ENCODE data around the gene SLC9B1.
A peak's percentile ranks its signal among the peaks of the same experiment; 100 is the strongest.

The SLC9B1 gene

DNA sequence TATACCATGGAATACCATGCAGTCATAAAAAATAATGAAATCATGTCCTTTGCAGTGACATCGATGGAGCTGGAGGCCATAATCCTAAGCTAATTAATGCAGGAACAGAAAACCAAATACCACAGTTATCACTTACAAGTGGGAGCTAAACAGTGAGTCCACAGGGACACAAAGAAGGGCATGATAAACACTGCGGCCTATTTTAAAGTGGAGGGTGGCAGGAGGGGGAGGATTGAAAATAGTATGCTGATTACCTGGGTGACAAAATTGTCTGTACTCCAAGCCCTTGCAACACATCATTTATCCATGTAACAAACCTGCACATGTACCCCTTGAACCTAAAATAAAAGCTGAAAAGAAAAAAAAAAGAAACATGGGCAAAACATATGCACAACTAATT, 16.7 kb upstream of the SLC9B1 start:
- H3K4me1 ChIP-seq (ENCODE audit: control insufficient read depth, insufficient read depth, low read length): no peaks in the 10 kb centered on the region
- H3K36me3 ChIP-seq (ENCODE audit: control insufficient read depth, insufficient read depth, low read length): no peaks in the 10 kb centered on the region
- H3K27me3 ChIP-seq (ENCODE audit: control insufficient read depth, insufficient read depth, low read length, poor library complexity, severe bottlenecking): no peaks in the 10 kb centered on the region
- WGBS, 2 experiments: 93 to 97% methylated on average over 2 of the region's 2 CpGs
- H3K27ac ChIP-seq (ENCODE audit: insufficient read depth, low read depth, low read length, poor library complexity, severe bottlenecking): no peak overlapping the region
- no peak overlapping the region for H3K4me3 ChIP-seq (ENCODE audit: insufficient read depth, low read depth, low read length)
- no peaks in the 10 kb centered on the region for H3K9me3 ChIP-seq (ENCODE audit: control insufficient read depth, low read length)

GRCh38 chr4:103032574-103032973, 13.1 kb upstream of the SLC9B1 start:
- no peaks in the 10 kb centered on the region for H3K9me3 ChIP-seq (ENCODE audit: control insufficient read depth, low read length)
- 22% methylated on average over 2 of the region's 2 CpGs for WGBS, 2 experiments
- no peak overlapping the region for H3K27ac ChIP-seq (ENCODE audit: insufficient read depth, low read depth, low read length, poor library complexity, severe bottlenecking)
- H3K4me3 ChIP-seq (ENCODE audit: insufficient read depth, low read depth, low read length): no peak overlapping the region
- H3K4me1 ChIP-seq (ENCODE audit: control insufficient read depth, insufficient read depth, low read length): no peaks in the 10 kb centered on the region
- H3K27me3 ChIP-seq (ENCODE audit: control insufficient read depth, insufficient read depth, low read length, poor library complexity, severe bottlenecking): no peaks in the 10 kb centered on the region
- no peaks in the 10 kb centered on the region for H3K36me3 ChIP-seq (ENCODE audit: control insufficient read depth, insufficient read depth, low read length)

DNA sequence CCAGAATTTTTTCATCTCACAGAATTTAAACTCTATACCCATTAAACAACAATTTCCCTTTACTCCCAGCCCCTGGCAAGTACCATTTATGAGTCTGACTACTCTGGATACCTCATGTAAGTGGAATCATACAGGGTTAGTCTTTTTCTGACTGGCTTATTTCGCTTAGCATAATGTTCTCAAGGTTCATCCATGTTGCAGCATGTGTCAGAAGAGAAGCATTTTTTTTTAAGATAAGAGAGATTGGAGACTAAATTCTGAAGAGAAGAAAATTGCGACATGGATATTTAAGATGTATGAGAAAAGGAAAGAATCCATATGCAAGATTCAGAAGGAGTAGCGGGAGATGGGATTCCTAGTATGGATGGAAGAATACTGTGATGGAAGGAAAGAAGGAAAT, 11.3 kb upstream of the SLC9B1 start:
- H3K4me3 ChIP-seq (ENCODE audit: insufficient read depth, low read depth, low read length): no peak overlapping the region
- H3K36me3 ChIP-seq (ENCODE audit: control insufficient read depth, insufficient read depth, low read length): no peaks in the 10 kb centered on the region
- H3K4me1 ChIP-seq (ENCODE audit: control insufficient read depth, insufficient read depth, low read length): no peaks in the 10 kb centered on the region
- 89 to 94% methylated on average over 3 of the region's 3 CpGs for WGBS, 2 experiments
- no peak overlapping the region for H3K27ac ChIP-seq (ENCODE audit: insufficient read depth, low read depth, low read length, poor library complexity, severe bottlenecking)
- H3K27me3 ChIP-seq (ENCODE audit: control insufficient read depth, insufficient read depth, low read length, poor library complexity, severe bottlenecking): no peaks in the 10 kb centered on the region
- H3K9me3 ChIP-seq (ENCODE audit: control insufficient read depth, low read length): no peaks in the 10 kb centered on the region

DNA sequence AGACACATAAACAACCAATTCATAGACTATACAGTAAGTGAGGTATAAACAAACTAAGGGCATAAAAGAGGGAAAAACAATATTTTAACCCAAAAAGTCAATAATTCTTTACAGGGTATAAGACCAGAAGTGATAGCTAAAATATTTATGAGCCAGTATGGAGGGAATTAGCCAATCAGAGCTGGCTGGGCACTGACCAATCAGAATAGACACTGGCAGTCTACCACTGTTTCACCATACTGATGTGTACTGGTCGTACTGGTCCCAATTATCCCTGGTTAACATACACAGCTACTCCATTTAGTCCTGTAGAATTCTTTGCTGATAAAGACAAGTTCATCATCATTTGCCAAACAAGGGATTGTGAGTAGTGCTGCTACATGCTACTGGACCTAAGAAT, 9.8 kb upstream of the SLC9B1 start:
- no peaks in the 10 kb centered on the region for H3K27me3 ChIP-seq (ENCODE audit: control insufficient read depth, insufficient read depth, low read length, poor library complexity, severe bottlenecking)
- H3K4me1 ChIP-seq (ENCODE audit: control insufficient read depth, insufficient read depth, low read length): no peaks in the 10 kb centered on the region
- H3K9me3 ChIP-seq (ENCODE audit: control insufficient read depth, low read length): no peaks in the 10 kb centered on the region
- H3K27ac ChIP-seq (ENCODE audit: insufficient read depth, low read depth, low read length, poor library complexity, severe bottlenecking): no peak overlapping the region
- H3K4me3 ChIP-seq (ENCODE audit: insufficient read depth, low read depth, low read length): no peak overlapping the region
- no peaks in the 10 kb centered on the region for H3K36me3 ChIP-seq (ENCODE audit: control insufficient read depth, insufficient read depth, low read length)
- 88 to 93% methylated on average over 1 of the region's 1 CpG for WGBS, 2 experiments

GRCh38 chr4:103026868-103027267, 7.4 kb upstream of the SLC9B1 start:
- H3K4me1 ChIP-seq (ENCODE audit: control insufficient read depth, insufficient read depth, low read length): no peaks in the 10 kb centered on the region
- no peak overlapping the region for H3K4me3 ChIP-seq (ENCODE audit: insufficient read depth, low read depth, low read length)
- WGBS, 2 experiments: 81 to 92% methylated on average over 1 of the region's 1 CpG
- H3K27ac ChIP-seq (ENCODE audit: insufficient read depth, low read depth, low read length, poor library complexity, severe bottlenecking): no peak overlapping the region
- H3K36me3 ChIP-seq (ENCODE audit: control insufficient read depth, insufficient read depth, low read length): no peaks in the 10 kb centered on the region
- no peaks in the 10 kb centered on the region for H3K27me3 ChIP-seq (ENCODE audit: control insufficient read depth, insufficient read depth, low read length, poor library complexity, severe bottlenecking)
- H3K9me3 ChIP-seq (ENCODE audit: control insufficient read depth, low read length): no peaks in the 10 kb centered on the region

- no peaks in the 10 kb centered on the region for H3K9me3 ChIP-seq (ENCODE audit: control insufficient read depth, low read length)
- H3K27me3 ChIP-seq (ENCODE audit: control insufficient read depth, insufficient read depth, low read length, poor library complexity, severe bottlenecking): no peaks in the 10 kb centered on the region
- no peaks in the 10 kb centered on the region for H3K36me3 ChIP-seq (ENCODE audit: control insufficient read depth, insufficient read depth, low read length)
- H3K27ac ChIP-seq (ENCODE audit: insufficient read depth, low read depth, low read length, poor library complexity, severe bottlenecking): no peak overlapping the region
- H3K4me1 ChIP-seq (ENCODE audit: control insufficient read depth, insufficient read depth, low read length): no peaks in the 10 kb centered on the region
- H3K4me3 ChIP-seq (ENCODE audit: insufficient read depth, low read depth, low read length): no peak overlapping the region
- WGBS, 2 experiments: 86 to 96% methylated on average over 2 of the region's 3 CpGs
These were observed 5.5 kb upstream of the SLC9B1 start for GRCh38 chr4:103024996-103025395.

- peaks cover 4% of the 10 kb centered on the region for H3K4me1 ChIP-seq (ENCODE audit: control insufficient read depth, insufficient read depth, low read length)
- H3K27ac ChIP-seq (ENCODE audit: insufficient read depth, low read depth, low read length, poor library complexity, severe bottlenecking): no peak overlapping the region
- no peaks in the 10 kb centered on the region for H3K9me3 ChIP-seq (ENCODE audit: control insufficient read depth, low read length)
- no peaks in the 10 kb centered on the region for H3K36me3 ChIP-seq (ENCODE audit: control insufficient read depth, insufficient read depth, low read length)
- no peak overlapping the region for H3K4me3 ChIP-seq (ENCODE audit: insufficient read depth, low read depth, low read length)
- no peaks in the 10 kb centered on the region for H3K27me3 ChIP-seq (ENCODE audit: control insufficient read depth, insufficient read depth, low read length, poor library complexity, severe bottlenecking)
- WGBS, 2 experiments: 100% methylated on average over 1 of the region's 2 CpGs
These were observed 1.6 kb upstream of the SLC9B1 start for GRCh38 chr4:103021120-103021519.

- H3K9me3 ChIP-seq (ENCODE audit: control insufficient read depth, low read length): no peaks in the 10 kb centered on the region
- peak overlapping the region; percentile 68 for H3K27ac ChIP-seq (ENCODE audit: insufficient read depth, low read depth, low read length, poor library complexity, severe bottlenecking)
- no peaks in the 10 kb centered on the region for H3K27me3 ChIP-seq (ENCODE audit: control insufficient read depth, insufficient read depth, low read length, poor library complexity, severe bottlenecking)
- WGBS, 2 experiments: 81 to 82% methylated on average over 8 of the region's 8 CpGs
- H3K4me3 ChIP-seq (ENCODE audit: insufficient read depth, low read depth, low read length): peak overlapping the region; percentile 40
- H3K4me1 ChIP-seq (ENCODE audit: control insufficient read depth, insufficient read depth, low read length): peaks cover 4% of the 10 kb centered on the region
- H3K36me3 ChIP-seq (ENCODE audit: control insufficient read depth, insufficient read depth, low read length): no peaks in the 10 kb centered on the region
These were observed 856 bp downstream of the SLC9B1 start for GRCh38 chr4:103018391-103019307.

DNA sequence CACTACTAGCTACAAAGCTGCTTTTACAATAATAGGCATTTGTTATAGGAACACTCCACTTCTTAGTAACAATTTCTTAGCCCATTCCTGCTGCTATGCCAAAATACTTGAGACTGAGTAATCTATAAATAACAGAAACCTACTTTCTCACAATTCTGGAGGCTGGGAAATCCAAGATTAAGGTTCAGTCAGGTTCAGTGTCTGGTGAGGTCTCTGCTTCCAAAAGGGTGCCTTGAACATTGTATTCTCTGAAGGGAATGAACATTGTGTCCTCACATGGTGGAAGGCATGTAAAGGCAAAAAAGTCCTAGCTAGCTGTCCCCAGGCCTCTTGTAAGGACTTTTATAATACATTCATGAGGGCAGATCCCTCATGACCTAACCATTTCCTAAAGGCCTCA, 7.0 kb downstream of the SLC9B1 start:
- Histone ChIP-seq H3K27ac (ENCODE audit: insufficient read depth, low read depth, low read length, poor library complexity, severe bottlenecking) (no peak overlapping the region), H3K4me1 (ENCODE audit: control insufficient read depth, insufficient read depth, low read length) (no peaks in the 10 kb centered on the region), H3K4me3 (ENCODE audit: insufficient read depth, low read depth, low read length) (no peak overlapping the region)

DNA sequence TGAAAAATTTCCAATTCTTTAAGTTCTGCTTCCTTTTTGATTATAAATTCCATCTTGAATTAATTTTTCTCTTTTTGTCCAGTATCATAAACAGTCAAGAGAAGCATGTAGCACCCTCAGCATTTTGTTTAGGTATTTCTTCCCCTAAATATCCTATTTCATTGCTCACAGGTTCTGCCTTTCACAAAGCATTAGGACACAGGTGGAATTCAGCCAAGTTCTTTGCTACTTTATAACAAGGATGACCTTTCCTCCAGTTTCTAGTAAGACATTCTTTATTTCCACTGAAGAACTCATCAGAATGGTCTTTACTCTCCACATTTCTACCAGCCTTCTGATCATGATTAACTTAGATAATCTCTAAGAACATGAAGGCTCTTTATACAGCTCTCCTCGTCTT, 7.4 kb downstream of the SLC9B1 start:
- Histone ChIP-seq H3K4me1 (ENCODE audit: control insufficient read depth, insufficient read depth, low read length) (no peaks in the 10 kb centered on the region), H3K27ac (ENCODE audit: insufficient read depth, low read depth, low read length, poor library complexity, severe bottlenecking) (no peak overlapping the region), H3K36me3 (ENCODE audit: control insufficient read depth, insufficient read depth, low read length) (no peaks in the 10 kb centered on the region), H3K9me3 (ENCODE audit: control insufficient read depth, low read length) (no peaks in the 10 kb centered on the region), H3K27me3 (ENCODE audit: control insufficient read depth, insufficient read depth, low read length, poor library complexity, severe bottlenecking) (no peaks in the 10 kb centered on the region), H3K4me3 (ENCODE audit: insufficient read depth, low read depth, low read length) (no peak overlapping the region)
- WGBS, 2 experiments: 89 to 91% methylated on average over 1 of the region's 1 CpG

More for the DNA sequence above, 7.0 kb downstream of the SLC9B1 start:
- Histone ChIP-seq H3K9me3 (ENCODE audit: control insufficient read depth, low read length) (no peaks in the 10 kb centered on the region), H3K36me3 (ENCODE audit: control insufficient read depth, insufficient read depth, low read length) (no peaks in the 10 kb centered on the region), H3K27me3 (ENCODE audit: control insufficient read depth, insufficient read depth, low read length, poor library complexity, severe bottlenecking) (no peaks in the 10 kb centered on the region)
